Panc1 (cell line): ENCODE data around the gene PRKCB.

Experiments
- POLR2AphosphoS5 ChIP-seq: IDR thresholded peaks from 2 replicates; pipeline ENCODE4 v1.6.1; 2012; ENCODE audit warnings: mild to moderate bottlenecking, low read depth, low read length, moderate library complexity
- SIN3A ChIP-seq: IDR thresholded peaks from 2 replicates; pipeline ENCODE4 v1.6.1; 2012; ENCODE audit warnings: low read depth, mild to moderate bottlenecking, low read length, moderate library complexity, borderline replicate concordance; ENCODE audit not compliant: insufficient read depth
- TCF7L2 ChIP-seq: IDR thresholded peaks from 2 replicates; pipeline ENCODE4 v1.6.1; 2011; ENCODE audit warnings: mild to moderate bottlenecking, low read depth, low read length, inconsistent platforms
- TF ChIP-seq, protein P1 (sequence below): fragments of 450-650 bp; IDR thresholded peaks from 2 replicates; pipeline ENCODE4 v1.5.1; 2017; ENCODE audit warnings: mild to moderate bottlenecking

GRCh38 chr16:23827057-23827456 is 8.7 kb upstream of the PRKCB start:
- TF ChIP-seq, protein P1, sequence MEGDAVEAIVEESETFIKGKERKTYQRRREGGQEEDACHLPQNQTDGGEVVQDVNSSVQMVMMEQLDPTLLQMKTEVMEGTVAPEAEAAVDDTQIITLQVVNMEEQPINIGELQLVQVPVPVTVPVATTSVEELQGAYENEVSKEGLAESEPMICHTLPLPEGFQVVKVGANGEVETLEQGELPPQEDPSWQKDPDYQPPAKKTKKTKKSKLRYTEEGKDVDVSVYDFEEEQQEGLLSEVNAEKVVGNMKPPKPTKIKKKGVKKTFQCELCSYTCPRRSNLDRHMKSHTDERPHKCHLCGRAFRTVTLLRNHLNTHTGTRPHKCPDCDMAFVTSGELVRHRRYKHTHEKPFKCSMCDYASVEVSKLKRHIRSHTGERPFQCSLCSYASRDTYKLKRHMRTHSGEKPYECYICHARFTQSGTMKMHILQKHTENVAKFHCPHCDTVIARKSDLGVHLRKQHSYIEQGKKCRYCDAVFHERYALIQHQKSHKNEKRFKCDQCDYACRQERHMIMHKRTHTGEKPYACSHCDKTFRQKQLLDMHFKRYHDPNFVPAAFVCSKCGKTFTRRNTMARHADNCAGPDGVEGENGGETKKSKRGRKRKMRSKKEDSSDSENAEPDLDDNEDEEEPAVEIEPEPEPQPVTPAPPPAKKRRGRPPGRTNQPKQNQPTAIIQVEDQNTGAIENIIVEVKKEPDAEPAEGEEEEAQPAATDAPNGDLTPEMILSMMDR = no peak
- TF ChIP-seq POLR2AphosphoS5 (no peak), SIN3A (no peak), TCF7L2 (no peak)
